Measurements from ENCODE around the gene TEAD2. TPM values are rescaled to one million over a fixed set of nuclear protein-coding genes. Genes with fewer than 3 reads are reported as not detected.

The TEAD2 gene
- total and polyA plus RNA-seq, 7 donors, result 9.7 to 24.1 (median 15.0) TPM

GRCh38 chr19:49366110-49366509 is 3.9 kb upstream of the TEAD2 start:
- no peak overlapping the region for H3K4me3 ChIP-seq
- no peaks in the 10 kb centered on the region for H3K36me3 ChIP-seq (ENCODE audit: insufficient read depth in 1 of 2, low read depth in 1 of 2)
- no peak overlapping the region for H3K27ac ChIP-seq
- peaks cover 17% of the 10 kb centered on the region for H3K9me3 ChIP-seq
- ATAC-seq, result no peak
- TF ChIP-seq, protein P1, sequence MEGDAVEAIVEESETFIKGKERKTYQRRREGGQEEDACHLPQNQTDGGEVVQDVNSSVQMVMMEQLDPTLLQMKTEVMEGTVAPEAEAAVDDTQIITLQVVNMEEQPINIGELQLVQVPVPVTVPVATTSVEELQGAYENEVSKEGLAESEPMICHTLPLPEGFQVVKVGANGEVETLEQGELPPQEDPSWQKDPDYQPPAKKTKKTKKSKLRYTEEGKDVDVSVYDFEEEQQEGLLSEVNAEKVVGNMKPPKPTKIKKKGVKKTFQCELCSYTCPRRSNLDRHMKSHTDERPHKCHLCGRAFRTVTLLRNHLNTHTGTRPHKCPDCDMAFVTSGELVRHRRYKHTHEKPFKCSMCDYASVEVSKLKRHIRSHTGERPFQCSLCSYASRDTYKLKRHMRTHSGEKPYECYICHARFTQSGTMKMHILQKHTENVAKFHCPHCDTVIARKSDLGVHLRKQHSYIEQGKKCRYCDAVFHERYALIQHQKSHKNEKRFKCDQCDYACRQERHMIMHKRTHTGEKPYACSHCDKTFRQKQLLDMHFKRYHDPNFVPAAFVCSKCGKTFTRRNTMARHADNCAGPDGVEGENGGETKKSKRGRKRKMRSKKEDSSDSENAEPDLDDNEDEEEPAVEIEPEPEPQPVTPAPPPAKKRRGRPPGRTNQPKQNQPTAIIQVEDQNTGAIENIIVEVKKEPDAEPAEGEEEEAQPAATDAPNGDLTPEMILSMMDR (IDR thresholded peaks at IDR 0.05), result no peak
- intact Hi-C loops (cut with DNase I), result no loop called here
- DNase-seq, result no peak
- H3K4me1 ChIP-seq, result peaks cover 4% of the 10 kb centered on the region
- no peaks in the 10 kb centered on the region for H3K27me3 ChIP-seq (ENCODE audit: insufficient read depth in 3 of 3, low read length in 2 of 3)

DNA sequence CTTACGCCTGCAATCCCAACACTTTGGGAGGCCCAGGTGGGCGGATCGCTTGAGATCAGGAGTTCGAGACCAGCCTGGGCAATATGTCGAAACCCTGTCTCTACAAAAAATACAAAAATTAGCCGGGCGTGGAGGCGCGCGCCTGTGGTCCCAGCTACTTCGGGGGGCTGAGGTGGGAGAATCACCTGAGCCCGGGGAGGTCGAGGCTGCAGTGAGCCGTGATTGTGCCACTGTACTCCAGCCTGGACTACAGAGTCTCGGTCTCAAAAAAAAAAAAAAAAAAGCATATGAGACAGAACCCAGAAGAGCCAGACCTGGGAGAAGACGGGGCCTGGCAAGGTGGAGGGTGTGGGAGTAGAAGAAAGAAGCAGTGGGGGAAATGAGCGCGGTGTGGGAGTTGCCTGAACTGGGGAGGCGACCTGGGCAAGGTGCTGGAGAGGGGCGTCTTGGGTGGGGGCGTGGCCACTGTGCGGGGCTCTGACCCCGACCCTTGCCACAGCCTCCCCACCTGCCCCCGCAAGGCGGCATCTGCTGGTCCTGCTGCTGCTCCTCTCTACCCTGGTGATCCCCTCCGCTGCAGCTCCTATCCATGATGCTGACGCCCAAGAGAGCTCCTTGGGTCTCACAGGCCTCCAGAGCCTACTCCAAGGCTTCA is 2.0 kb upstream of the TEAD2 start:
- Histone ChIP-seq H3K4me1 (peaks cover 4% of the 10 kb centered on the region), H3K9me3 (peaks cover 6% of the 10 kb centered on the region), H3K27ac (peak overlapping the region; percentile 61), H3K27me3 (ENCODE audit: insufficient read depth in 3 of 3, low read length in 2 of 3) (no peaks in the 10 kb centered on the region), H3K4me3 (peak overlapping the region; percentile 83), H3K36me3 (ENCODE audit: insufficient read depth in 1 of 2, low read depth in 1 of 2) (peaks cover 0 to 2% of the 10 kb centered on the region in 2 donors)
- WGBS, 3 donors, result 70 to 79% (median 77%) methylated on average over 27 of the region's 27 CpGs
- ATAC-seq (no peak), DNase-seq (no peak)
- intact Hi-C loops (cut with DNase I), result no loop called here
- TF ChIP-seq, protein P1 (IDR thresholded peaks at IDR 0.05), result no peak

DNA sequence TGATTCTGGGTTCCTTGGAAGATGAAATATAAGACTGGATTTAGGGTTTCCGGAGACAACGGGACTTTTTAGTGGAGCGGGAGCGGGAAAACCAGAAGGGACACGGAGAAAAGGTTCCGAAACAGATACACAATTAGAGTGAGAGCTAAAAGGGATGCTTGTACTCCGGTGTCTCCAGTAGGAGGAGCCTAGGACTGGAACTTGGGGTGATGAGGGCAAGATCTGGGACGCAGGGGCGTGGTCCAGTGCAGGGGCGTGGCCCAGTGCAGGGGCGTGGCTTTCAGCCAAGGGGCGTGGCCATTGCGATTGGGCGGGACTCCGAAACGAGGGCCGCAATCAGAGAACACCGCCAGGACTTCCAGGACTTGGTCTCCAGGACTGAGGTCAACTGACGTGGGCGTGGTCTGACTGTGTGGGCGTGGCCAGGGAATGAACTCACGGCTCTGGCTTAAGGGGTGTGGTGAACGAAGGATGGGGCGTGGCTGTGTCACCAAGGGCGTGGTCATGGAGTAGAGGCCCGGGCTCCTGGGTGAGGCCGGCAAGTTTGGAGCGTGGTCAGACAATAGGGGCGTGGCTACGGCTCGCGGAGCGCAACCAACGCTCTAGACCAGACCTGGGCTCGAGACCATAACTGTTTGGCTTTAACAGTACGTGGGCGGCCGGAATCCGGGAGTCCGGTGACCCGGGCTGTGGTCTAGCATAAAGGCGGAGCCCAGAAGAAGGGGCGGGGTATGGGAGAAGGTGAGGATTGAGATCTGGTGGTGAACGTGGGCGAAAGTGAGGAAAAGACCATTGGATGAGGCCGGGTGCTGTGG is 1.3 kb upstream of the TEAD2 start, which contains the start of gene DKKL1:
Gene DKKL1, plus strand, starts transcription at position 610 of the 815 bp plus-strand sequence. Its CDS starts 122 bp downstream, at position 732.
- Histone ChIP-seq H3K4me3 (peak within 1 kb of the TSS; percentile 83), H3K4me1 (peaks cover 4% of the 10 kb centered on the region), H3K27ac (peak within 1 kb of the TSS; percentile 79), H3K36me3 (ENCODE audit: insufficient read depth in 1 of 2, low read depth in 1 of 2) (peaks cover 0 to 9% of the 10 kb centered on the region in 2 donors), H3K27me3 (ENCODE audit: insufficient read depth in 3 of 3, low read length in 2 of 3) (no peaks in the 10 kb centered on the region), H3K9me3 (peaks cover under 1% of the 10 kb centered on the region)
- intact Hi-C loops (cut with DNase I), result no loop called here
- ATAC-seq (peak; percentile 92 to 94 (median 92)), DNase-seq (peak; percentile 99)
- TF ChIP-seq, protein P1 (IDR thresholded peaks at IDR 0.05), result no peak
- 2% methylated on average over 46 of the region's 46 CpGs for WGBS, 3 donors

DNA sequence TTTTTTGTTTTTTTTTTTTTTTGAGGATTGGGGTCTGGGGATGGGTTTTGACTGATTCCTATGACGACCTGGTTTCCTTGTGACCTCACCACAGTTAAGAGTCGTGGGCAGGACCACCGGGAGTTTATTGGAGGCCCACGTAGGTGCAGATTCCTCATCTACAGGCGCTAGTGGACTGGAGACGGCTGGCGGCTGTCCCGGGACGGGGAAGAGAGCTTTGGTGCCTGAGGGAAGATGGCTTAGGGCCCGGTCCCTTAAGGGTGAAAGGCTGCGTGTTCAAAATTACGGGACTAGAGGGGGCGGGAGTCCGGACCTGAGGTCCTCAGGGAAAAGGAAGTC is 682 bp upstream of the TEAD2 start:
- WGBS, 3 donors, result 0 to 1% (median 1%) methylated on average over 14 of the region's 14 CpGs
- Histone ChIP-seq H3K27ac (peak overlapping the region; percentile 79), H3K27me3 (ENCODE audit: insufficient read depth in 3 of 3, low read length in 2 of 3) (no peaks in the 10 kb centered on the region), H3K9me3 (no peaks in the 10 kb centered on the region), H3K36me3 (ENCODE audit: insufficient read depth in 1 of 2, low read depth in 1 of 2) (peaks cover 0 to 15% of the 10 kb centered on the region in 2 donors), H3K4me3 (peak overlapping the region; percentile 83), H3K4me1 (peaks cover 4% of the 10 kb centered on the region)
- intact Hi-C loops (cut with DNase I), result no loop called here
- peak; percentile 52 to 68 for DNase-seq
- TF ChIP-seq, protein P1 (IDR thresholded peaks at IDR 0.05), result no peak
- ATAC-seq, result peak in 3 of 4 donors; percentile 19 to 33 (median 22)

Measured in psoas muscle (tissue), 8 donors.